K562 (cell line): ENCODE data around the gene MPC1. TPM values are rescaled to one million over a fixed set of nuclear protein-coding genes. Genes with fewer than 3 reads are reported as not detected.

Experiments used
- ATF7 ChIP-seq: fragments of 450-650 bp; IDR thresholded peaks from 2 replicates; pipeline ENCODE4 v1.7.1; 2014; ENCODE audit warnings: mild to moderate bottlenecking, moderate library complexity
- HLTF ChIP-seq: fragments of 450-650 bp; IDR thresholded peaks from 2 replicates; pipeline ENCODE4 v1.6.1; 2016
- MCM7 ChIP-seq, 2 experiments: fragments of 450-650 bp; IDR thresholded peaks; 2 replicates each; pipeline ENCODE4 v1.6.1; 2016 to 2018
- TRIM24 ChIP-seq, 2 experiments: fragments of 450-650 bp; IDR thresholded peaks; 2 replicates each; pipeline ENCODE4 v1.6.1; 2016
- ZNF175 ChIP-seq: fragments of 200-800 bp; sonication (Bioruptor generic); IDR thresholded peaks from 2 replicates; pipeline ENCODE4 v1.6.1; 2016; ENCODE audit warnings: low read depth, mild to moderate bottlenecking, missing genetic modification characterization, missing compliant biosample characterization
- ZNF717 ChIP-seq: fragments of 250-450 bp; sonication (Bioruptor Pico); IDR thresholded peaks from 2 replicates; pipeline ENCODE4 v1.5.0; 2021
- ZNF780A ChIP-seq: fragments of 250-450 bp; sonication (Bioruptor Pico); IDR thresholded peaks from 2 replicates; pipeline ENCODE4 v1.5.0; 2021; ENCODE audit warnings: mild to moderate bottlenecking
- ZSCAN29 ChIP-seq: fragments of 450-650 bp; IDR thresholded peaks from 2 replicates; pipeline ENCODE4 v1.6.1; 2017
- polyA plus RNA-seq, 8 experiments: library from polyadenylated mRNA; depleted of rRNA in 4 of 8; stranded (reverse) in 5 of 8; unstranded in 3 of 8; fragments of >200 nt; fragmentation: Nextera tagmentation in 2 of 8; fragmentation: Illumina TruSeq in 1 of 8; extraction: Ambion mirVana in 2 of 8; extraction: Trizol in 1 of 8; gene quantifications; 2 replicates each; pipeline versions ENCODE4 v1.2.1 to v1.2.3, GENCODE V29; 2011 to 2014; ENCODE audit warnings: inconsistent platforms in 1 of 8, missing spikeins in 1 of 8
- total RNA-seq, 7 experiments: library from RNA; depleted of rRNA in 6 of 7; stranded (reverse); fragments of >200 nt in 6 of 7; fragmentation: Illumina TruSeq in 2 of 7; extraction: Trizol in 2 of 7; gene quantifications; 2 replicates each; pipeline versions ENCODE4 v1.2.1 to v1.2.3, GENCODE V29; 2011 to 2021; ENCODE audit warnings: low replicate concordance in 1 of 7
- TF ChIP-seq, protein P1 (sequence below): fragments of 450-650 bp; formaldehyde crosslinking; IDR thresholded peaks from 2 replicates; pipeline ENCODE4 v1.4.0; 2020; ENCODE audit warnings: mild to moderate bottlenecking, moderate library complexity
- TF ChIP-seq, protein P2 (sequence below): fragments of 450-650 bp; IDR thresholded peaks from 2 replicates; pipeline ENCODE4 v1.7.1; 2018; ENCODE audit warnings: mild to moderate bottlenecking, low read depth; ENCODE audit not compliant: partially characterized antibody
- TF ChIP-seq, protein P3 (sequence below): IDR thresholded peaks from 2 replicates; pipeline ENCODE4 v1.6.1; 2016; ENCODE audit warnings: missing genetic modification characterization, missing compliant biosample characterization
- TF ChIP-seq, protein P4 (sequence below): fragments of 450-650 bp; IDR thresholded peaks from one replicate; pipeline ENCODE4 v1.6.1; 2018; ENCODE audit warnings: mild to moderate bottlenecking, moderate library complexity; ENCODE audit not compliant: partially characterized antibody
- TF ChIP-seq, protein P5 (sequence below): fragments of 450-650 bp; IDR thresholded peaks from 2 replicates; pipeline ENCODE4 v1.6.1; 2016; ENCODE audit warnings: borderline replicate concordance

MPC1 gene
- total and polyA plus RNA-seq, 9 of the 15 experiments (the other 6 are each of a cell fraction or from before 2014, with no cell fraction given), result 78.6 to 185 (median 138) TPM

DNA sequence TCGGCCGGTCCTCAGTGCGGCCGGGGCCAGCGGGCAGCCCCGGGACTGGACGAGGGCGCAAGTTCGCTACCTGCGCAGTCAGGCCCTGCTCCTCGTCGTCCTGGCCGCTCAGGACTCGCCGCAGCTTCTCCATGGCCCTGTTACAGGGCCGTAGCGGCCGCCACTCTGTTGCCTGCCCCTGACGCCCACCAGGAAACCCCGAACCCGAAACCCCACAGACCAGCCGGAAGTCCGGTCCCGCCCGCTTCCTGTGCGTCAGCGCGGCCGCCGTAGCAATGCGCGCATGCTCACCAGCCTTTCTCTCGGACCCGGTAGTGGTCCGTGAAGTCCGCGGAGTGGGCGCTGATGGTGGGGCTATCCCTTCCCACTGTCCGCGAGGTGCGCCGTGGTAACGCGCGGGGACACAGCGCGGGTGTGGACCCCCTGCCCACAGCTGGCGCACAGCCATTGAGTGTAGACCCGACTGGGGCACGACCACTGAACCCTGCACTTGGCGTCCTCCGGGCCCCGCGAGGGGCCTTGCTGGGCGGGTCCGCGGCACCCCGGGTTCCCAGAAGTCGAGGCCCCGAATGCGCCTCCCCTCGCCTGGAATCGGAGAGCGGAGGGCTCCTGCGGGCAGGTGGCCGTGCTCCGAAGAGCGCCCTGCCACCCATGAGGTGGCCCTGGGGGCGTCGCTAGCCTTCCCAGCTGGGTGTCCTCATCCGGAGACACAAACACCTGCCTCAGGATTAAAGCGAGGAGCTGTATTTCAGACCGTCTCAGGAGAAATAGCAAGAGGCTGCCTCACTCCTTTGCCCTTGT lies 40.2 kb downstream of the MPC1 start, which contains the start of gene SFT2D1 (continued):
- TF ChIP-seq, protein P1, sequence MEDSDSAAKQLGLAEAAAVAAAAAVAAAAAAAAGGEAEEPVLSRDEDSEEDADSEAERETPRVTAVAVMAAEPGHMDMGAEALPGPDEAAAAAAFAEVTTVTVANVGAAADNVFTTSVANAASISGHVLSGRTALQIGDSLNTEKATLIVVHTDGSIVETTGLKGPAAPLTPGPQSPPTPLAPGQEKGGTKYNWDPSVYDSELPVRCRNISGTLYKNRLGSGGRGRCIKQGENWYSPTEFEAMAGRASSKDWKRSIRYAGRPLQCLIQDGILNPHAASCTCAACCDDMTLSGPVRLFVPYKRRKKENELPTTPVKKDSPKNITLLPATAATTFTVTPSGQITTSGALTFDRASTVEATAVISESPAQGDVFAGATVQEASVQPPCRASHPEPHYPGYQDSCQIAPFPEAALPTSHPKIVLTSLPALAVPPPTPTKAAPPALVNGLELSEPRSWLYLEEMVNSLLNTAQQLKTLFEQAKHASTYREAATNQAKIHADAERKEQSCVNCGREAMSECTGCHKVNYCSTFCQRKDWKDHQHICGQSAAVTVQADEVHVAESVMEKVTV (CRISPR knock-in tag), result no peak
- peak in 1 of 2 experiments; percentile 61; a peak in 2 of 4 replicates for TF ChIP-seq TRIM24 (IDR thresholded peaks at IDR 0.05)
- TF ChIP-seq, protein P2, sequence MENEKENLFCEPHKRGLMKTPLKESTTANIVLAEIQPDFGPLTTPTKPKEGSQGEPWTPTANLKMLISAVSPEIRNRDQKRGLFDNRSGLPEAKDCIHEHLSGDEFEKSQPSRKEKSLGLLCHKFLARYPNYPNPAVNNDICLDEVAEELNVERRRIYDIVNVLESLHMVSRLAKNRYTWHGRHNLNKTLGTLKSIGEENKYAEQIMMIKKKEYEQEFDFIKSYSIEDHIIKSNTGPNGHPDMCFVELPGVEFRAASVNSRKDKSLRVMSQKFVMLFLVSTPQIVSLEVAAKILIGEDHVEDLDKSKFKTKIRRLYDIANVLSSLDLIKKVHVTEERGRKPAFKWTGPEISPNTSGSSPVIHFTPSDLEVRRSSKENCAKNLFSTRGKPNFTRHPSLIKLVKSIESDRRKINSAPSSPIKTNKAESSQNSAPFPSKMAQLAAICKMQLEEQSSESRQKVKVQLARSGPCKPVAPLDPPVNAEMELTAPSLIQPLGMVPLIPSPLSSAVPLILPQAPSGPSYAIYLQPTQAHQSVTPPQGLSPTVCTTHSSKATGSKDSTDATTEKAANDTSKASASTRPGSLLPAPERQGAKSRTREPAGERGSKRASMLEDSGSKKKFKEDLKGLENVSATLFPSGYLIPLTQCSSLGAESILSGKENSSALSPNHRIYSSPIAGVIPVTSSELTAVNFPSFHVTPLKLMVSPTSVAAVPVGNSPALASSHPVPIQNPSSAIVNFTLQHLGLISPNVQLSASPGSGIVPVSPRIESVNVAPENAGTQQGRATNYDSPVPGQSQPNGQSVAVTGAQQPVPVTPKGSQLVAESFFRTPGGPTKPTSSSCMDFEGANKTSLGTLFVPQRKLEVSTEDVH, result peak; percentile 72
- no peak for TF ChIP-seq ZNF717
- TF ChIP-seq, protein P3, sequence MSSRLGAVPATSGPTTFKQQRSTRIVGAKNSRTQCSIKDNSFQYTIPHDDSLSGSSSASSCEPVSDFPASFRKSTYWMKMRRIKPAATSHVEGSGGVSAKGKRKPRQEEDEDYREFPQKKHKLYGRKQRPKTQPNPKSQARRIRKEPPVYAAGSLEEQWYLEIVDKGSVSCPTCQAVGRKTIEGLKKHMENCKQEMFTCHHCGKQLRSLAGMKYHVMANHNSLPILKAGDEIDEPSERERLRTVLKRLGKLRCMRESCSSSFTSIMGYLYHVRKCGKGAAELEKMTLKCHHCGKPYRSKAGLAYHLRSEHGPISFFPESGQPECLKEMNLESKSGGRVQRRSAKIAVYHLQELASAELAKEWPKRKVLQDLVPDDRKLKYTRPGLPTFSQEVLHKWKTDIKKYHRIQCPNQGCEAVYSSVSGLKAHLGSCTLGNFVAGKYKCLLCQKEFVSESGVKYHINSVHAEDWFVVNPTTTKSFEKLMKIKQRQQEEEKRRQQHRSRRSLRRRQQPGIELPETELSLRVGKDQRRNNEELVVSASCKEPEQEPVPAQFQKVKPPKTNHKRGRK (tag), result no peak
- no peak for TF ChIP-seq MCM7 (IDR thresholded peaks at IDR 0.05)
- TF ChIP-seq ZNF175 (CRISPR knock-in tag), result no peak
- TF ChIP-seq ZNF780A (CRISPR knock-in tag), result no peak
- TF ChIP-seq ATF7, result peak; percentile 71; the same call in 1 of the 2 replicates
- TF ChIP-seq HLTF, result peak; percentile 68; the same call in 1 of the 2 replicates
- TF ChIP-seq, protein P4, sequence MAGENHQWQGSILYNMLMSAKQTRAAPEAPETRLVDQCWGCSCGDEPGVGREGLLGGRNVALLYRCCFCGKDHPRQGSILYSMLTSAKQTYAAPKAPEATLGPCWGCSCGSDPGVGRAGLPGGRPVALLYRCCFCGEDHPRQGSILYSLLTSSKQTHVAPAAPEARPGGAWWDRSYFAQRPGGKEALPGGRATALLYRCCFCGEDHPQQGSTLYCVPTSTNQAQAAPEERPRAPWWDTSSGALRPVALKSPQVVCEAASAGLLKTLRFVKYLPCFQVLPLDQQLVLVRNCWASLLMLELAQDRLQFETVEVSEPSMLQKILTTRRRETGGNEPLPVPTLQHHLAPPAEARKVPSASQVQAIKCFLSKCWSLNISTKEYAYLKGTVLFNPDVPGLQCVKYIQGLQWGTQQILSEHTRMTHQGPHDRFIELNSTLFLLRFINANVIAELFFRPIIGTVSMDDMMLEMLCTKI, result no peak
- TF ChIP-seq, protein P5, sequence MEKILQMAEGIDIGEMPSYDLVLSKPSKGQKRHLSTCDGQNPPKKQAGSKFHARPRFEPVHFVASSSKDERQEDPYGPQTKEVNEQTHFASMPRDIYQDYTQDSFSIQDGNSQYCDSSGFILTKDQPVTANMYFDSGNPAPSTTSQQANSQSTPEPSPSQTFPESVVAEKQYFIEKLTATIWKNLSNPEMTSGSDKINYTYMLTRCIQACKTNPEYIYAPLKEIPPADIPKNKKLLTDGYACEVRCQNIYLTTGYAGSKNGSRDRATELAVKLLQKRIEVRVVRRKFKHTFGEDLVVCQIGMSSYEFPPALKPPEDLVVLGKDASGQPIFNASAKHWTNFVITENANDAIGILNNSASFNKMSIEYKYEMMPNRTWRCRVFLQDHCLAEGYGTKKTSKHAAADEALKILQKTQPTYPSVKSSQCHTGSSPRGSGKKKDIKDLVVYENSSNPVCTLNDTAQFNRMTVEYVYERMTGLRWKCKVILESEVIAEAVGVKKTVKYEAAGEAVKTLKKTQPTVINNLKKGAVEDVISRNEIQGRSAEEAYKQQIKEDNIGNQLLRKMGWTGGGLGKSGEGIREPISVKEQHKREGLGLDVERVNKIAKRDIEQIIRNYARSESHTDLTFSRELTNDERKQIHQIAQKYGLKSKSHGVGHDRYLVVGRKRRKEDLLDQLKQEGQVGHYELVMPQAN, result 0 out of 2 replicates have a peak, but pooled peaks have one; percentile 70
- TF ChIP-seq ZSCAN29, result no peak
